GM19395 (cell line): Measurements from ENCODE around the gene ACTR3C.
A peak's percentile ranks its signal among the peaks of the same experiment; 100 is the strongest.
"Not testable (repeated sequence)": the region's sequence is repeated elsewhere in the genome, so short reads cannot be mapped to it uniquely, and the experiment has no call there.

ENCODE experiments used
- ATAC-seq: cut with Tn5 transposase; IDR thresholded peaks from one replicate; pipeline ENCODE4 v1.9.1; 2021; ENCODE audit warnings: mild to moderate bottlenecking, moderate library complexity; ENCODE audit not compliant: unreplicated experiment

ACTR3C gene

GRCh38 chr7:150337179-150337578 lies 13.8 kb upstream of the ACTR3C start:
- no peak for ATAC-seq

- no peak for ATAC-seq
Measured at GRCh38 chr7:150336746-150337145, 13.4 kb upstream of the ACTR3C start.

- ATAC-seq: no peak
Measured at GRCh38 chr7:150335774-150336112, 12.4 kb upstream of the ACTR3C start.

DNA sequence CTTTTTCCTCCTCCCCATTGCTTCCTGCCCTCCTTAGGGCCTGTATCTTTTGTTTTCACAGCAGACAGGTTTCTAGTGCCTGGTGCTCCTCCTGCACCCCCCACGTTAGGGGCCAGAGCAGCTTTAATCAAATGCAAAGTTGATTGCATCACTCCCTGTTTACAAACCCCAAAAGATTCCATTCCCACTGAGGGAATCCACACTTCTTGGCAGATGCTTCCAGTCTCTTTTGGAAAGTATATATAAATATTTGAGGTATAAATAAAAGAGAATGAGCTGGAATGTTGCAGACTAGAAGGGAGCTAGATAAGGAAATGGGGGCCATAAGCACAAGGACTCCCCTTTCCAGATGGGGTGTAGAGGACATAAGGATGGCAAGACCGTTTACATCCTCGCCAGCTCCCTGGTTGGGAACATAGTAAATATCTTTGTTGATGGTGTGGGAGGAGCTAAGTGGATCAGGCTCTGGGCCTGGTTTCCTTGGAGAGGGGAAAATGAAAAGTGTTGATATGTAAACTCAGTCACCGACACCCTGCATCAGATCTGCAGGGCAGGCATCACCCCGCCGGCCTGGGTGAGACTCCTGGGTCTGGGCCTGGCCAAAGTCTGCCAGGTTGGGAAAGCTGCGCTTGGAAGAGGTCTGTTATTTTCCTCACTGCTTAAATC lies 11.9 kb upstream of the ACTR3C start:
- no peak for ATAC-seq

DNA sequence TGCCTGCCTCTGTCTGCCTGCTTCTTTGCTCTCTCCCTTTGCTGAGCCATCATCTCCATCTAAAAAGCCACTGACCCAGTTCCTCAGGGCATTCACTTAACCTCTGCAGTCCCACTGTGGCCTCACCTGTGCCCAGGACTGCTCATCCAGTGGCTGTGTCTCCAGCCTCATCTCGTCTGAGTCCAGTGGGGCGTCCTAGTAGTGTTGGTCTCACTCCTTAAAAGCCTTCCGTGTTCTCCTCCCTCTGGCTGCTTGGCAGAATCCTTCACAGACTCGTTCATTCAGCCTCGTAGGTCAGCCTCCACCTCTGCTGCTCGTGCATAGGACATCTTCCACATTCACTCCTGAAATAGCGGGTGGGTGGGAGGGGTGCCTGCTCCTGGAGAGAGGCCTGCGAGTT lies 10.8 kb upstream of the ACTR3C start:
- ATAC-seq: no peak

- ATAC-seq: no peak
Measured at GRCh38 chr7:150333659-150334058, 10.3 kb upstream of the ACTR3C start.

- ATAC-seq: no peak
Measured at GRCh38 chr7:150332852-150333635, 9.7 kb upstream of the ACTR3C start.

DNA sequence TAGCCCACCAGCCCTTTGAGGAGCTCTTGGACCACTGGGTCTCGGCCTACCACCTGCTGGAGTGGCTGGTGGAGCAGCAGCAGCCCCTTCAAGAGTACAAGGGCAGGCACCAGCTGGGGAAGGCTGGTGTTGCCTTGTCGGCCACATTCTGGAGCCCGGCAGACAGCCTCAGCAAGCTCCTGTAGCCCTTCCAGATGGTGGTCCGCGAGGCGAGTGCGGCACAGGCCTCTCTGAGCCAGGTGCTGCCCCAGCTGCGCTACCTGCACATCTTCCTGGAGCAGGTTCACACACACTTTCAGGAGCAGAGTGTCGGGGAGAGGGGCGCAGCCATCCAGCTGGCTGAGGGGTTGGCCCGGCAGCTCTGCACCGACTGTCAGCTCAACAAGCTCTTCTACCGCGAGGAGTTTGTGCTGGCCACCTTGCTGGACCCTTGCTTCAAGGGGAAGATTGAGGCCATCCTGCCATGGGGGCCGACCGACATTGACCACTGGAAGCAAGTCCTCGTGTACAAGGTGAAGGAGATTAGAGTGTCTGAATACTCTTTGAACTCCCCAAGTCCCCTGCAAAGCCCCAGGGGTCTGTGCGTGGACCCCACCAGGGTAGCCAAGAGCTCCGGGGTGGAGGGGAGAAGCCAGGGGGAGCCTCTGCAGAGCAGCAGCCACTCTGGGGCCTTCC lies 7.0 kb upstream of the ACTR3C start:
- ATAC-seq: no peak

- no peak for ATAC-seq
Measured at GRCh38 chr7:150329331-150330120, 6.2 kb upstream of the ACTR3C start.

- ATAC-seq: no peak
Measured at GRCh38 chr7:150327308-150327707, 4.0 kb upstream of the ACTR3C start.

GRCh38 chr7:150326657-150327268 lies 3.4 kb upstream of the ACTR3C start:
- no peak for ATAC-seq

GRCh38 chr7:150325901-150326300 lies 2.6 kb upstream of the ACTR3C start:
- ATAC-seq: no peak

DNA sequence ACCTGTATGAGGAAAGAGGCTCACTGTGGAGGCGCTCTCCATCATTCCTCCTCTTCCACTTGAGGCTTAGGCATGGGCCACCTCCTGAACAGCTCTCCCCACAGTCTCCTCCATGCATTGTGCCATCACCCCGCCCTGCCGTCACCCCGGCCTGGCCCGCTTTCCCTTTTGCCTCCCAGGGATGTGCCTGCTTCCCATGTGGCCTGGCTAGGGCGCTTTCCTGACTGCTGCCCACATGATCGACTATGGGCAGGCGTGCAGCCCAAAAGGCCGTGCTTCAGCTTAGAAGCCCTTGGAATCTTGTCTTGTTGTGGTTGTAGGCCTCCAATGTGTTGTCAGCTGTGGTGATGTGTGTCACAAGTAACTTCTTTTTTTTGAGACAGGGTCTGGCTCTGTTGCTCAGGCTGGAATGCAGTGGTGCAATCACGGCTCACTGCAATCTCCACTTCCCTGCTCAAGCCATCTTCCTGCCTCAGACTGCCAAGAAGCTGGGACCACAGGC lies 1.8 kb upstream of the ACTR3C start:
- no peak for ATAC-seq

- ATAC-seq: no peak
Measured at GRCh38 chr7:150324373-150324961, 1.1 kb upstream of the ACTR3C start.

DNA sequence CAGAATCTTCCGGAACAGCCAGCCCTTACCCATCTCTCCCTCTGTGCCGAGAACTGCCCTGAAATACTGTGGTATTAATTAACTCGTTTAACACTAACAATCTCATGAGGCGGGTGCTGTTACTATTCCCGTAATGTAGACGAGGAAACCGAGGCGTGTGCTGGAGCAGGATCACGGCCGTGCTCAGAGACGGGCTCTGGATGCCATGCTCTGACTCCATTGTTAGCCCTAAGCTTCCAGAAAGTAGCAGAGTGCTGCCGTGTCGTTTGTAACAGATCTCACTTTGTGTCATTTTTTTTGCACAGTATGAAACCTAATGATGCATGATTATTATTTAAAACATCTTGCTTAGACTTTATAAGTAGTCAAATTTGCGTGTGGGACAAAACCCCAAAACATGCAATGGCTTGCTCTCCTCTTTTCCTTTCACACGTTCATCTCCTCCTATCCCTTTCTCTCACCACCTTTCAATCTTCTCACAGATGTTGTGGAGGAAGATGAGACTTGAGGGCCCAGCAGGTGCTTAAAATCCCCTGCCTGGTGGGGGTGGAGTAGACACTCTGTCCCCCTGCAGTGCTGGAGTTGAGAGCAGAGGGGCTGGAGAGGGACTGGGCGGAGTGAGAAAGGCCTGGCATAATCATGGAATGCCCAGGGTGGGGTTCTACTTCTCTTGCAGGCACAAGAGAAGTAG lies 482 bp upstream of the ACTR3C start:
- ATAC-seq: peak; percentile 28

- peak; percentile 33 for ATAC-seq
Measured at GRCh38 chr7:150322114-150322832, 1.1 kb downstream of the ACTR3C start.

DNA sequence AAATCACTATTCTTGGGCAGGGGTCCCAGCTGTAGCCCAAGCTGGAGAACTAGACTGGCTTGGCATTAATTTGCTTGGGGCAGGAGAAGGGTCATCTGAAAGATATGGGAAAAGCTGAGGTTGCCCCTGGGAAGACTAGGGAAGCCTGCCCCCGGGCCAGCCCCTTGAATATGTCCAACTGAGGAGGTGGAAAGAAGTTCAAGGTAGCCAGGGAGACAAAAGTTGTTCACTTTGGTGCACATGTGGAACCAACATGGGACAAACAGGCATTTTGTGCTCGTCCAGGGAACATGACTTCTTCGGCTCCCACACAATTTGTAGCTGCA lies 1.6 kb downstream of the ACTR3C start:
- ATAC-seq: no peak

GRCh38 chr7:150317748-150318444 lies 5.4 kb downstream of the ACTR3C start:
- no peak for ATAC-seq

GRCh38 chr7:150316987-150317386 lies 6.4 kb downstream of the ACTR3C start:
- ATAC-seq: not testable (repeated sequence)
